WI38 (cell line): Measurements from ENCODE around the gene KIF22.
"Not testable (repeated sequence)": the region's sequence is repeated elsewhere in the genome, so short reads cannot be mapped to it uniquely, and the experiment has no call there.

Source experiments
- H3K4me3 ChIP-seq: 2 replicates; pipeline ENCODE4 v1.5.1; 2011; ENCODE audit warnings: low read depth, mild to moderate bottlenecking, control low read depth, low read length
- TF ChIP-seq, protein P1 (sequence below): IDR thresholded peaks from 2 replicates; pipeline ENCODE4 v1.5.1; 2012; ENCODE audit warnings: low read depth, mild to moderate bottlenecking, control low read depth, low read length

Gene KIF22

GRCh38 chr16:29821643-29822115, 31.1 kb downstream of the KIF22 start:
- H3K4me3 ChIP-seq = peak overlapping the region; percentile 98
- TF ChIP-seq, protein P1, sequence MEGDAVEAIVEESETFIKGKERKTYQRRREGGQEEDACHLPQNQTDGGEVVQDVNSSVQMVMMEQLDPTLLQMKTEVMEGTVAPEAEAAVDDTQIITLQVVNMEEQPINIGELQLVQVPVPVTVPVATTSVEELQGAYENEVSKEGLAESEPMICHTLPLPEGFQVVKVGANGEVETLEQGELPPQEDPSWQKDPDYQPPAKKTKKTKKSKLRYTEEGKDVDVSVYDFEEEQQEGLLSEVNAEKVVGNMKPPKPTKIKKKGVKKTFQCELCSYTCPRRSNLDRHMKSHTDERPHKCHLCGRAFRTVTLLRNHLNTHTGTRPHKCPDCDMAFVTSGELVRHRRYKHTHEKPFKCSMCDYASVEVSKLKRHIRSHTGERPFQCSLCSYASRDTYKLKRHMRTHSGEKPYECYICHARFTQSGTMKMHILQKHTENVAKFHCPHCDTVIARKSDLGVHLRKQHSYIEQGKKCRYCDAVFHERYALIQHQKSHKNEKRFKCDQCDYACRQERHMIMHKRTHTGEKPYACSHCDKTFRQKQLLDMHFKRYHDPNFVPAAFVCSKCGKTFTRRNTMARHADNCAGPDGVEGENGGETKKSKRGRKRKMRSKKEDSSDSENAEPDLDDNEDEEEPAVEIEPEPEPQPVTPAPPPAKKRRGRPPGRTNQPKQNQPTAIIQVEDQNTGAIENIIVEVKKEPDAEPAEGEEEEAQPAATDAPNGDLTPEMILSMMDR = no peak

DNA sequence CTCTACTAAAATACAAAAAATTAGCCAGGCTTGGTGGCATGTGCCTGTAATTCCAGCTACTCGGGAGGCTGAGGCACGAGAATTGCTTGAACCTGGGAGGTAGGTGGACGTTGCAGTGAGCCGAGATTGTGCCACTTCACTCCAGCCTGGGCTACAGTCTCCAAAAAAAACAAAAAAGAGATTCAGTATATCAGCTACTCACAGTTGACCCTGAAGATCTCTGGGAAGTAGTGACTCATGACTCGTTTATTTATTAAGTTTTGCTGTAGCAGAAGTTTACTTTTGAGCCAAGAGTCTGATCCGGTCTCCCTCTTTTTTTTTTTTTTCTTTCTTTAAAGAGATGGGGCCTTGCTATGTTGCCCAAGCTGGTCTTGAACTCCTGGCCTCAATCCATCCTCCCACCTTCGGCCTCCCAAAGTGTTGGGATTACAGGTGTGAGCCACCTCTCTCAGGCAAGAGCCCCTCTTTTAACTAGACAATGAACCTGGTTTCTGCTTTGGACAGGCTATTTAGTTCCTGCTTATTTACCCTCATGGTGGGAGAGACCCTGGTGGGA, 34.1 kb downstream of the KIF22 start:
- H3K4me3 ChIP-seq = peak overlapping the region; percentile 42
- TF ChIP-seq, protein P1 = no peak

- H3K4me3 ChIP-seq = peak overlapping the region; percentile 42
- TF ChIP-seq, protein P1 = no peak
These were observed 34.8 kb downstream of the KIF22 start for GRCh38 chr16:29825145-29826044.

DNA sequence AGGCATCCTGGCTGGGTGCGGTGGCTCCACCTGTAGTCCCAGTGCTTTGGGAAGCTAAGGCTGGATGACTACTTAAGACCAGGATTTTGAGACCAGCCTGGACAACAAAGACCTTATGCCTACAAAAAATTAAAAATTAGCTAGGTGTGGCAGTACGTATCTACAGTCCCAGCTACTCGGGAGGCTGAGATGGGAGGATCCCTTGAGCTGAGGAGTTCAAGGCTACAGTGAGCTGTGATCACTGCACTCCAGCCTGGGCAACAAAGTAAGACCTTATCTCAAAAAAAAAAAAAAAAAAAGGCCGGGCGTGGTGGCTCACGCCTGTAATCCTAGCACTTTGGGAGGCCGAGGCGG, 35.8 kb downstream of the KIF22 start:
- TF ChIP-seq, protein P1 = no peak
- H3K4me3 ChIP-seq = no peak overlapping the region

GRCh38 chr16:29830774-29831173, 40.2 kb downstream of the KIF22 start:
- TF ChIP-seq, protein P1 = no peak
- H3K4me3 ChIP-seq = no peak overlapping the region

- TF ChIP-seq, protein P1 = no peak
- H3K4me3 ChIP-seq = no peak overlapping the region
These were observed 40.9 kb downstream of the KIF22 start for GRCh38 chr16:29831490-29831889.

GRCh38 chr16:29833219-29833618, 42.7 kb downstream of the KIF22 start:
- not testable (repeated sequence) for H3K4me3 ChIP-seq
